ENCODE measurements around the gene NAT9.

- TF ChIP-seq CTCF (IDR thresholded peaks at IDR 0.05; ENCODE audit: low read depth, low read length) (no peak), MAX (IDR thresholded peaks at IDR 0.05; ENCODE audit: low read depth, low read length) (no peak), POLR2A (IDR thresholded peaks at IDR 0.05; ENCODE audit: extremely low read depth, insufficient read length) (no peak), MYC (IDR thresholded peaks at IDR 0.05; ENCODE audit: low read depth, low read length) (no peak)
These were observed 29.8 kb downstream of the NAT9 start for GRCh38 chr17:74746376-74746775.

Data from NB4 (cell line).